B cell (primary cell): ENCODE measurements around the gene FGFR1OP2. TPM values are rescaled to one million over a fixed set of nuclear protein-coding genes. Genes with fewer than 3 reads are reported as not detected.

Experiments used
- ATAC-seq: fragments of 200-7000 bp; cut with Tn5 transposase; one replicate; pipeline ENCODE4 v1.10.0; 2021; ENCODE audit warnings: low read depth, mild to moderate bottlenecking, moderate number of reproducible peaks, moderate library complexity
- CTCF ChIA-PET: fragments of 350-600 bp; sonication (Branson Sonifier 250); formaldehyde crosslinking; loops from one replicate; lab custom pipeline; 2021; ENCODE audit warnings: antibody characterized with exemption, inconsistent platforms; lab: Charles Lee
- POLR2A ChIA-PET: fragments of 350-600 bp; sonication (Branson Sonifier 250); formaldehyde crosslinking; loops from one replicate; lab custom pipeline; 2021; ENCODE audit warnings: antibody characterized with exemption; lab: Charles Lee
- DNase-seq: peaks from one replicate; pipeline ENCODE4 v3.0.0; 2013
- H2AFZ ChIP-seq: 2 replicates; pipeline ENCODE4 v1.6.1; 2012; ENCODE audit warnings: mild to moderate bottlenecking, low read depth, low read length; ENCODE audit not compliant: insufficient read depth, poor library complexity, severe bottlenecking
- H3K27ac ChIP-seq, 2 donors: 1 replicate in 1 of 2; 2 replicates in 1 of 2; pipeline ENCODE4 v1.5.1; 2012 to 2013; ENCODE audit warnings: low read length in 2 of 2, mild to moderate bottlenecking in 2 of 2, moderate library complexity in 1 of 2
- H3K27me3 ChIP-seq, 4 experiments: fragments of 200-600 bp in 1 of 4; sonication (generic) in 1 of 4; replicated peaks in 1 of 4; 1 replicate in 2 of 4; 2 replicates in 2 of 4; pipeline versions ENCODE4 v1.6.1 to v1.7.0; 2013 to 2016; ENCODE audit warnings: low read length in 3 of 4, mild to moderate bottlenecking in 2 of 4, mixed read lengths in 1 of 4, moderate library complexity in 1 of 4; ENCODE audit not compliant: insufficient read depth in 4 of 4, control insufficient read depth in 3 of 4; ENCODE audit errors: control extremely low read depth in 1 of 4
- H3K36me3 ChIP-seq, 2 experiments: replicated peaks in 1 of 2; 1 replicate in 1 of 2; 2 replicates in 1 of 2; pipeline versions ENCODE4 v1.6.1 to v1.7.1; 2013; ENCODE audit warnings: low read length in 1 of 2; ENCODE audit not compliant: insufficient read depth in 2 of 2, control insufficient read depth in 1 of 2; ENCODE audit errors: control extremely low read depth in 1 of 2, extremely low read depth in 1 of 2
- H3K4me1 ChIP-seq, 2 donors: fragments of 200-600 bp in 1 of 2; sonication (generic) in 1 of 2; 1 replicate in 1 of 2; 2 replicates in 1 of 2; pipeline versions ENCODE4 v1.5.1 to v1.6.1; 2013 to 2017; ENCODE audit warnings: low read length in 2 of 2; ENCODE audit not compliant: control insufficient read depth in 2 of 2, insufficient read depth in 2 of 2
- H3K4me2 ChIP-seq: replicated peaks from 2 replicates; pipeline ENCODE3; 2012; ENCODE audit warnings: mild to moderate bottlenecking, low read depth, low read length; ENCODE audit not compliant: poor library complexity, severe bottlenecking
- H3K4me3 ChIP-seq, 5 experiments: fragments of 200-600 bp in 1 of 5; sonication (generic) in 1 of 5; 1 replicate in 3 of 5; 2 replicates in 2 of 5; pipeline versions ENCODE4 v1.5.1 to v1.7.0; 2011 to 2016; ENCODE audit warnings: low read length in 4 of 5, mild to moderate bottlenecking in 4 of 5, low read depth in 2 of 5, control low read depth in 1 of 5, moderate library complexity in 1 of 5; ENCODE audit not compliant: insufficient read depth in 1 of 5; ENCODE audit errors: control extremely low read depth in 1 of 5, extremely low read depth in 1 of 5
- H3K79me2 ChIP-seq: fragments of 200-600 bp; sonication (generic); one replicate; pipeline ENCODE4 v1.6.0; 2016; ENCODE audit warnings: low read length; ENCODE audit not compliant: control insufficient read depth, insufficient read depth
- H3K9ac ChIP-seq: fragments of 200-600 bp; sonication (generic); 2 replicates; pipeline ENCODE4 v1.6.1; 2017; ENCODE audit warnings: mild to moderate bottlenecking, low read length, moderate library complexity
- H3K9me3 ChIP-seq, 3 donors: one replicate each; pipeline versions ENCODE4 v1.6.1 to v1.7.1; 2013; ENCODE audit warnings: low read length in 2 of 3; ENCODE audit not compliant: control insufficient read depth in 2 of 3, insufficient read depth in 1 of 3; ENCODE audit errors: control extremely low read depth in 1 of 3
- H4K20me1 ChIP-seq: 2 replicates; pipeline ENCODE4 v1.6.0; 2012; ENCODE audit warnings: mild to moderate bottlenecking, low read length; ENCODE audit not compliant: insufficient read depth, control insufficient read depth, poor library complexity, severe bottlenecking
- H3K27ac Mint-ChIP-seq: one replicate; pipeline ENCODE4 v1.8.0; 2021; ENCODE audit warnings: mixed read lengths
- H3K27me3 Mint-ChIP-seq: one replicate; pipeline ENCODE4 v1.8.0; 2021; ENCODE audit warnings: mixed read lengths
- H3K4me1 Mint-ChIP-seq: one replicate; pipeline ENCODE4 v1.8.0; 2021; ENCODE audit warnings: mixed read lengths
- H3K4me3 Mint-ChIP-seq: one replicate; pipeline ENCODE4 v1.8.0; 2021; ENCODE audit warnings: mixed read lengths
- H3K9me3 Mint-ChIP-seq: one replicate; pipeline ENCODE4 v1.8.0; 2022; ENCODE audit warnings: mixed read lengths; ENCODE audit not compliant: insufficient read depth
- CTCF ChIP-seq: fragments of 200-600 bp; IDR thresholded peaks from one replicate; pipeline ENCODE4 v1.8.0; 2022; ENCODE audit warnings: antibody characterized with exemption, mild to moderate bottlenecking
- EZH2 ChIP-seq: IDR thresholded peaks from 2 replicates; pipeline ENCODE4 v1.6.1; 2012; ENCODE audit warnings: borderline replicate concordance, low read depth, mild to moderate bottlenecking, moderate library complexity, low read length; ENCODE audit not compliant: insufficient read depth, poor library complexity, severe bottlenecking
- WGBS: methylation state at CpG from one replicate; pipeline ENCODE4 v1.1.5; 2013; ENCODE audit warnings: missing lambda C conversion rate; ENCODE audit not compliant: insufficient coverage; 5-methylcytosine and 5-hydroxymethylcytosine counted together
- intact Hi-C: fragments of 100-400 bp; cut with micrococcal nuclease; formaldehyde crosslinking; loops from one replicate; pipeline ENCODE4 v1.10.0; 2022
- polyA plus RNA-seq: library from polyadenylated mRNA; depleted of rRNA; stranded (reverse); fragments of >200 nt; gene quantifications from 2 replicates; pipeline ENCODE4 v1.2.3, GENCODE V29; 2012
- total RNA-seq, 2 donors: library from RNA; stranded (reverse); fragments of 120-200 nt in 1 of 2; gene quantifications; 1 replicate in 1 of 2; 2 replicates in 1 of 2; pipeline versions ENCODE4 v1.2.3 to v1.2.4, GENCODE V29; 2013 to 2022

FGFR1OP2 gene
- total and polyA plus RNA-seq, 2 donors (not counting 1 experiment from before 2014, with no cell fraction given) = 22.3 to 64.3 TPM

- CTCF ChIA-PET = no interaction called here
Measured at GRCh38 chr12:26891704-26892103, 46.6 kb upstream of the FGFR1OP2 start.

GRCh38 chr12:26895672-26896071 is 42.6 kb upstream of the FGFR1OP2 start:
- no peak overlapping the region for H3K4me2 ChIP-seq
- no peaks in the 10 kb centered on the region for H4K20me1 ChIP-seq
- ATAC-seq = no peak
- intact Hi-C loops = no loop called here
- H3K4me1 ChIP-seq = no peaks in the 10 kb centered on the region
- ChIA-PET POLR2A (no interaction called here), CTCF (interaction anchor here (0.8 to 2.6 kb wide), 2 partner anchors 10 to 411 kb away, joined by 3 to 17 read pairs; no protein-coding TSS in a partner anchor)
- TF ChIP-seq CTCF (no peak), EZH2 (no peak)
- Mint-ChIP-seq H3K27ac (no peak overlapping the region), H3K27me3 (no peaks in the 10 kb centered on the region), H3K4me1 (no peaks in the 10 kb centered on the region), H3K4me3 (no peak overlapping the region), H3K9me3 (no peaks in the 10 kb centered on the region)
- H2AFZ ChIP-seq = no peak overlapping the region
- no peaks in the 10 kb centered on the region for H3K9me3 ChIP-seq
- no peak overlapping the region for H3K4me3 ChIP-seq
- peaks cover 2 to 9% of the 10 kb centered on the region in 2 experiments for H3K36me3 ChIP-seq
- no peaks in the 10 kb centered on the region for H3K27me3 ChIP-seq
- H3K79me2 ChIP-seq = no peaks in the 10 kb centered on the region
- H3K9ac ChIP-seq = no peak overlapping the region
- no peak for DNase-seq
- 92% methylated on average over 2 of the region's 4 CpGs for WGBS
- no peak overlapping the region for H3K27ac ChIP-seq

More at GRCh38 chr12:26891704-26892103, 46.6 kb upstream of the FGFR1OP2 start:
- 100% methylated on average over 1 of the region's 1 CpG for WGBS
- no peaks in the 10 kb centered on the region for H3K4me1 ChIP-seq
- no peak overlapping the region for H3K27ac Mint-ChIP-seq
- H3K4me2 ChIP-seq = no peak overlapping the region
- no peak for DNase-seq
- no peak overlapping the region for H3K4me3 ChIP-seq
- no peaks in the 10 kb centered on the region for H3K9me3 ChIP-seq
- no peaks in the 10 kb centered on the region for H3K4me1 Mint-ChIP-seq
- TF ChIP-seq CTCF (no peak), EZH2 (no peak)
- intact Hi-C loops = no loop called here
- no peaks in the 10 kb centered on the region for H3K27me3 ChIP-seq
- ATAC-seq = no peak
- POLR2A ChIA-PET = no interaction called here
- no peaks in the 10 kb centered on the region for H3K36me3 ChIP-seq
- H4K20me1 ChIP-seq = no peaks in the 10 kb centered on the region
- no peak overlapping the region for H3K9ac ChIP-seq
- no peak overlapping the region for H3K4me3 Mint-ChIP-seq
- H3K27ac ChIP-seq = no peak overlapping the region
- H2AFZ ChIP-seq = no peak overlapping the region
- no peaks in the 10 kb centered on the region for H3K27me3 Mint-ChIP-seq
- H3K9me3 Mint-ChIP-seq = no peaks in the 10 kb centered on the region
- H3K79me2 ChIP-seq = no peaks in the 10 kb centered on the region
